K562 (cell line): ENCODE data around the gene DCAF6. TPM values are rescaled to one million over a fixed set of nuclear protein-coding genes. Genes with fewer than 3 reads are reported as not detected.

Experiments used
- CBFA2T3 ChIP-seq: fragments of 450-650 bp; IDR thresholded peaks from 2 replicates; pipeline ENCODE4 v1.6.1; 2017
- CHD1 ChIP-seq: fragments of 200-600 bp; sonication (generic); IDR thresholded peaks from one replicate; pipeline ENCODE4 v1.6.1; 2012; ENCODE audit warnings: mild to moderate bottlenecking, moderate library complexity, low read length, inconsistent platforms
- ETV6 ChIP-seq, 3 experiments: fragments of 150-350 bp in 1 of 3; sonication (generic) in 1 of 3; formaldehyde crosslinking in 1 of 3; IDR thresholded peaks; 2 replicates each; pipeline versions ENCODE4 v1.6.1 to v1.8.0; 2014 to 2022; ENCODE audit warnings: borderline replicate concordance in 2 of 3, low read depth in 2 of 3, antibody characterized with exemption in 1 of 3, low read length in 1 of 3, mild to moderate bottlenecking in 1 of 3, missing genetic modification reagents in 1 of 3
- HMGN3 ChIP-seq: IDR thresholded peaks from 2 replicates; pipeline ENCODE4 v1.6.1; 2011; ENCODE audit warnings: borderline replicate concordance, low read depth, mild to moderate bottlenecking, mixed read lengths, low read length; ENCODE audit not compliant: insufficient read length; ENCODE audit errors: extremely low read depth
- HNRNPK ChIP-seq: fragments of 200-400 bp; formaldehyde crosslinking; IDR thresholded peaks from one replicate; pipeline ENCODE4 v1.6.1; 2018; ENCODE audit warnings: mild to moderate bottlenecking, low read depth, low read length; ENCODE audit not compliant: poor library complexity, severe bottlenecking
- KLF1 ChIP-seq: fragments of 450-650 bp; IDR thresholded peaks from 2 replicates; pipeline ENCODE4 v1.6.1; 2016; ENCODE audit warnings: missing genetic modification characterization, missing compliant biosample characterization
- MECOM ChIP-seq: fragments of 250-450 bp; sonication (Bioruptor Pico); IDR thresholded peaks from 2 replicates; pipeline ENCODE4 v1.8.0; 2022; ENCODE audit warnings: inconsistent platforms
- MED1 ChIP-seq: sonication (generic); formaldehyde crosslinking; IDR thresholded peaks from 2 replicates; pipeline ENCODE4 v1.8.1; 2023; ENCODE audit warnings: missing genetic modification reagents, borderline replicate concordance
- NEUROD1 ChIP-seq: fragments of 150-350 bp; IDR thresholded peaks from 2 replicates; pipeline ENCODE4 v1.6.1; 2014; ENCODE audit warnings: borderline replicate concordance, low read length, low read depth; ENCODE audit not compliant: partially characterized antibody
- PML ChIP-seq: IDR thresholded peaks from 2 replicates; pipeline ENCODE4 v1.6.1; 2012; ENCODE audit warnings: low read length, inconsistent platforms
- PTRF ChIP-seq: fragments of 450-650 bp; IDR thresholded peaks from 2 replicates; pipeline ENCODE4 v1.6.1; 2016; ENCODE audit warnings: mild to moderate bottlenecking, missing genetic modification characterization, missing compliant biosample characterization
- PURB ChIP-seq: sonication (generic); formaldehyde crosslinking; IDR thresholded peaks from 2 replicates; pipeline ENCODE4 v1.9.0; 2021; ENCODE audit warnings: low read depth, mild to moderate bottlenecking, missing genetic modification reagents
- RAD51 ChIP-seq: fragments of 450-650 bp; IDR thresholded peaks from 2 replicates; pipeline ENCODE4 v1.7.1; 2016; ENCODE audit warnings: low read depth, mild to moderate bottlenecking, borderline replicate concordance
- TOE1 ChIP-seq, 2 experiments: fragments of 450-650 bp in 1 of 2; sonication (generic) in 1 of 2; formaldehyde crosslinking in 1 of 2; IDR thresholded peaks; 2 replicates each; pipeline versions ENCODE4 v1.7.1 to v1.8.0; 2016 to 2022; ENCODE audit warnings: borderline replicate concordance in 2 of 2, mild to moderate bottlenecking in 2 of 2, antibody characterized with exemption in 1 of 2, inconsistent platforms in 1 of 2, low read depth in 1 of 2, missing genetic modification reagents in 1 of 2, moderate library complexity in 1 of 2
- TRIM24 ChIP-seq, 2 experiments: fragments of 450-650 bp; IDR thresholded peaks; 2 replicates each; pipeline ENCODE4 v1.6.1; 2016
- ZNF175 ChIP-seq: fragments of 200-800 bp; sonication (Bioruptor generic); IDR thresholded peaks from 2 replicates; pipeline ENCODE4 v1.6.1; 2016; ENCODE audit warnings: low read depth, mild to moderate bottlenecking, missing genetic modification characterization, missing compliant biosample characterization
- polyA plus RNA-seq, 8 experiments: library from polyadenylated mRNA; depleted of rRNA in 4 of 8; stranded (reverse) in 5 of 8; unstranded in 3 of 8; fragments of >200 nt; fragmentation: Nextera tagmentation in 2 of 8; fragmentation: Illumina TruSeq in 1 of 8; extraction: Ambion mirVana in 2 of 8; extraction: Trizol in 1 of 8; gene quantifications; 2 replicates each; pipeline versions ENCODE4 v1.2.1 to v1.2.3, GENCODE V29; 2011 to 2014; ENCODE audit warnings: inconsistent platforms in 1 of 8, missing spikeins in 1 of 8
- total RNA-seq, 7 experiments: library from RNA; depleted of rRNA in 6 of 7; stranded (reverse); fragments of >200 nt in 6 of 7; fragmentation: Illumina TruSeq in 2 of 7; extraction: Trizol in 2 of 7; gene quantifications; 2 replicates each; pipeline versions ENCODE4 v1.2.1 to v1.2.3, GENCODE V29; 2011 to 2021; ENCODE audit warnings: low replicate concordance in 1 of 7
- TF ChIP-seq, protein P1 (sequence below): sonication (generic); formaldehyde crosslinking; IDR thresholded peaks from 2 replicates; pipeline ENCODE4 v1.8.0; 2023; ENCODE audit warnings: mild to moderate bottlenecking, missing genetic modification reagents
- TF ChIP-seq, protein P2 (sequence below): fragments of 250-450 bp; sonication (Bioruptor Pico); IDR thresholded peaks from 2 replicates; pipeline ENCODE4 v1.5.0; 2021; ENCODE audit warnings: mild to moderate bottlenecking, borderline replicate concordance
- TF ChIP-seq, protein P3 (sequence below), 2 experiments: fragments of 450-650 bp; conservative IDR thresholded peaks; 2 replicates each; pipeline ENCODE4 v1.6.1; 2017; ENCODE audit warnings: mild to moderate bottlenecking in 2 of 2, moderate library complexity in 2 of 2
- TF ChIP-seq, protein P4 (sequence below): fragments of 250-450 bp; sonication (Bioruptor Pico); IDR thresholded peaks from 2 replicates; pipeline ENCODE4 v1.8.0; 2022; ENCODE audit warnings: moderate library complexity, mild to moderate bottlenecking, inconsistent platforms
- TF ChIP-seq, protein P5 (sequence below): fragments of 450-650 bp; IDR thresholded peaks from 2 replicates; pipeline ENCODE4 v1.6.1; 2016

The DCAF6 gene
- total and polyA plus RNA-seq, 9 of the 15 experiments (the other 6 are each of a cell fraction or from before 2014, with no cell fraction given): 19.1 to 102 (median 46.3) TPM

DNA sequence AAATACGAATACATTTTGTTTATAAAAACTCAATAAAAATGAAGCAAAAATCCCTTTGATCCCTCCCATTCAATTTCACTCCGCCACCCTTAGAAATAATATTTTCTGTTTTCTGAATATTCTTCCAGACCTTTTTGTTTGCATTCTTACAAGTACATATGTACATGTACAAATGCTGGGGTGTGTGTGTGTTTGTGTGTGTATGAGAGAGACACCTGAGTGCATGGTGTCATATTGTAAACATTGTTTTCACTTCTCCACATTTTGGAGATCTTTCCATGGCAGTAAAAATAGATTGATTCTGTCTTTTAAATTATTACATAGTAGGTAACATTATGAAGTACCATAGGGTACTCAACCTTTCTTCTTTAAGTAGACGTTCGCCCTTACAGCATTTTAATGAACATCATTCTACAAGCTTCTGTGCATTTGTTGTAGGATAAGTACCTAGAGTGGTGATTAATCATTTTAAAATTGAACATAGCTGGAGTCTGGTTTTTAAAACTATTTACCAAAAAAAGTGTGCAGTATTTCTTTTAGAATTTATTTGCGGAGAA is 1.7 kb downstream of the DCAF6 start (continued):
- TF ChIP-seq, protein P1, sequence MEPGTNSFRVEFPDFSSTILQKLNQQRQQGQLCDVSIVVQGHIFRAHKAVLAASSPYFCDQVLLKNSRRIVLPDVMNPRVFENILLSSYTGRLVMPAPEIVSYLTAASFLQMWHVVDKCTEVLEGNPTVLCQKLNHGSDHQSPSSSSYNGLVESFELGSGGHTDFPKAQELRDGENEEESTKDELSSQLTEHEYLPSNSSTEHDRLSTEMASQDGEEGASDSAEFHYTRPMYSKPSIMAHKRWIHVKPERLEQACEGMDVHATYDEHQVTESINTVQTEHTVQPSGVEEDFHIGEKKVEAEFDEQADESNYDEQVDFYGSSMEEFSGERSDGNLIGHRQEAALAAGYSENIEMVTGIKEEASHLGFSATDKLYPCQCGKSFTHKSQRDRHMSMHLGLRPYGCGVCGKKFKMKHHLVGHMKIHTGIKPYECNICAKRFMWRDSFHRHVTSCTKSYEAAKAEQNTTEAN (CRISPR knock-in tag): no peak
- TF ChIP-seq PML: no peak
- no peak for TF ChIP-seq KLF1 (tag)
- TF ChIP-seq, protein P2, sequence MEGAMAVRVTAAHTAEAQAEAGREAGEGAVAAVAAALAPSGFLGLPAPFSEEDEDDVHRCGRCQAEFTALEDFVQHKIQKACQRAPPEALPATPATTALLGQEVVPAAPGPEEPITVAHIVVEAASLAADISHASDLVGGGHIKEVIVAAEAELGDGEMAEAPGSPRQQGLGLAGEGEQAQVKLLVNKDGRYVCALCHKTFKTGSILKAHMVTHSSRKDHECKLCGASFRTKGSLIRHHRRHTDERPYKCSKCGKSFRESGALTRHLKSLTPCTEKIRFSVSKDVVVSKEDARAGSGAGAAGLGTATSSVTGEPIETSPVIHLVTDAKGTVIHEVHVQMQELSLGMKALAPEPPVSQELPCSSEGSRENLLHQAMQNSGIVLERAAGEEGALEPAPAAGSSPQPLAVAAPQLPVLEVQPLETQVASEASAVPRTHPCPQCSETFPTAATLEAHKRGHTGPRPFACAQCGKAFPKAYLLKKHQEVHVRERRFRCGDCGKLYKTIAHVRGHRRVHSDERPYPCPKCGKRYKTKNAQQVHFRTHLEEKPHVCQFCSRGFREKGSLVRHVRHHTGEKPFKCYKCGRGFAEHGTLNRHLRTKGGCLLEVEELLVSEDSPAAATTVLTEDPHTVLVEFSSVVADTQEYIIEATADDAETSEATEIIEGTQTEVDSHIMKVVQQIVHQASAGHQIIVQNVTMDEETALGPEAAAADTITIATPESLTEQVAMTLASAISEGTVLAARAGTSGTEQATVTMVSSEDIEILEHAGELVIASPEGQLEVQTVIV (CRISPR knock-in tag): no peak
- TF ChIP-seq, protein P3, sequence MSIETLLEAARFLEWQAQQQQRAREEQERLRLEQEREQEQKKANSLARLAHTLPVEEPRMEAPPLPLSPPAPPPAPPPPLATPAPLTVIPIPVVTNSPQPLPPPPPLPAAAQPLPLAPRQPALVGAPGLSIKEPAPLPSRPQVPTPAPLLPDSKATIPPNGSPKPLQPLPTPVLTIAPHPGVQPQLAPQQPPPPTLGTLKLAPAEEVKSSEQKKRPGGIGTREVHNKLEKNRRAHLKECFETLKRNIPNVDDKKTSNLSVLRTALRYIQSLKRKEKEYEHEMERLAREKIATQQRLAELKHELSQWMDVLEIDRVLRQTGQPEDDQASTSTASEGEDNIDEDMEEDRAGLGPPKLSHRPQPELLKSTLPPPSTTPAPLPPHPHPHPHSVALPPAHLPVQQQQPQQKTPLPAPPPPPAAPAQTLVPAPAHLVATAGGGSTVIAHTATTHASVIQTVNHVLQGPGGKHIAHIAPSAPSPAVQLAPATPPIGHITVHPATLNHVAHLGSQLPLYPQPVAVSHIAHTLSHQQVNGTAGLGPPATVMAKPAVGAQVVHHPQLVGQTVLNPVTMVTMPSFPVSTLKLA (conservative IDR thresholded peaks at IDR 0.05): peak in 1 of 2 experiments; percentile 38; a peak in 2 of 4 replicates
- TF ChIP-seq, protein P4, sequence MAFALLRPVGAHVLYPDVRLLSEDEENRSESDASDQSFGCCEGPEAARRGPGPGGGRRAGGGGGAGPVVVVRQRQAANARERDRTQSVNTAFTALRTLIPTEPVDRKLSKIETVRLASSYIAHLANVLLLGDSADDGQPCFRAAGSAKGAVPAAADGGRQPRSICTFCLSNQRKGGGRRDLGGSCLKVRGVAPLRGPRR (CRISPR knock-in tag): no peak
- TF ChIP-seq, protein P5, sequence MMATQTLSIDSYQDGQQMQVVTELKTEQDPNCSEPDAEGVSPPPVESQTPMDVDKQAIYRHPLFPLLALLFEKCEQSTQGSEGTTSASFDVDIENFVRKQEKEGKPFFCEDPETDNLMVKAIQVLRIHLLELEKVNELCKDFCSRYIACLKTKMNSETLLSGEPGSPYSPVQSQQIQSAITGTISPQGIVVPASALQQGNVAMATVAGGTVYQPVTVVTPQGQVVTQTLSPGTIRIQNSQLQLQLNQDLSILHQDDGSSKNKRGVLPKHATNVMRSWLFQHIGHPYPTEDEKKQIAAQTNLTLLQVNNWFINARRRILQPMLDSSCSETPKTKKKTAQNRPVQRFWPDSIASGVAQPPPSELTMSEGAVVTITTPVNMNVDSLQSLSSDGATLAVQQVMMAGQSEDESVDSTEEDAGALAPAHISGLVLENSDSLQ: 0 out of 2 replicates have a peak, but pooled peaks have one; percentile 5
- no peak for TF ChIP-seq HMGN3
- no peak for TF ChIP-seq HNRNPK
- peak; percentile 3 for TF ChIP-seq CHD1
- no peak for TF ChIP-seq MECOM (CRISPR knock-in tag)
- TF ChIP-seq ETV6 (IDR thresholded peaks at IDR 0.05; ENCODE audit: borderline replicate concordance in 1 of 2, low read depth in 2 of 2, low read length in 1 of 2): no peak
- TF ChIP-seq ETV6 (CRISPR knock-in tag; IDR thresholded peaks at IDR 0.05; ENCODE audit: borderline replicate concordance): no peak
- no peak for TF ChIP-seq TOE1 (IDR thresholded peaks at IDR 0.05; ENCODE audit: borderline replicate concordance)
- TF ChIP-seq TOE1 (CRISPR knock-in tag; IDR thresholded peaks at IDR 0.05; ENCODE audit: borderline replicate concordance, low read depth): no peak
- no peak for TF ChIP-seq ZNF175 (CRISPR knock-in tag)
- no peak for TF ChIP-seq MED1 (CRISPR knock-in tag)
- TF ChIP-seq CBFA2T3: no peak
- TF ChIP-seq PTRF (tag): no peak
- no peak for TF ChIP-seq RAD51
- TF ChIP-seq TRIM24 (IDR thresholded peaks at IDR 0.05): no peak
- no peak for TF ChIP-seq PURB (CRISPR knock-in tag)
- TF ChIP-seq NEUROD1: no peak
